ENCODE results near the gene POLR3GL.

GRCh38 chr1:145927916-145928643, 36.4 kb upstream of the POLR3GL start:
- TF ChIP-seq BACH2 (CRISPR knock-in tag; IDR thresholded peaks at IDR 0.05; ENCODE audit: borderline replicate concordance) (no peak), ZFP3 (CRISPR knock-in tag; IDR thresholded peaks at IDR 0.05) (no peak), OSR1 (CRISPR knock-in tag; IDR thresholded peaks at IDR 0.05) (no peak), TSHZ2 (CRISPR knock-in tag; IDR thresholded peaks at IDR 0.05) (no peak), RARB (CRISPR knock-in tag; IDR thresholded peaks at IDR 0.05) (no peak), ARNTL (CRISPR knock-in tag; IDR thresholded peaks at IDR 0.05; ENCODE audit: borderline replicate concordance, low read depth) (no peak), TOX (CRISPR knock-in tag; IDR thresholded peaks at IDR 0.05; ENCODE audit: borderline replicate concordance) (no peak)
- TF ChIP-seq, protein P1, sequence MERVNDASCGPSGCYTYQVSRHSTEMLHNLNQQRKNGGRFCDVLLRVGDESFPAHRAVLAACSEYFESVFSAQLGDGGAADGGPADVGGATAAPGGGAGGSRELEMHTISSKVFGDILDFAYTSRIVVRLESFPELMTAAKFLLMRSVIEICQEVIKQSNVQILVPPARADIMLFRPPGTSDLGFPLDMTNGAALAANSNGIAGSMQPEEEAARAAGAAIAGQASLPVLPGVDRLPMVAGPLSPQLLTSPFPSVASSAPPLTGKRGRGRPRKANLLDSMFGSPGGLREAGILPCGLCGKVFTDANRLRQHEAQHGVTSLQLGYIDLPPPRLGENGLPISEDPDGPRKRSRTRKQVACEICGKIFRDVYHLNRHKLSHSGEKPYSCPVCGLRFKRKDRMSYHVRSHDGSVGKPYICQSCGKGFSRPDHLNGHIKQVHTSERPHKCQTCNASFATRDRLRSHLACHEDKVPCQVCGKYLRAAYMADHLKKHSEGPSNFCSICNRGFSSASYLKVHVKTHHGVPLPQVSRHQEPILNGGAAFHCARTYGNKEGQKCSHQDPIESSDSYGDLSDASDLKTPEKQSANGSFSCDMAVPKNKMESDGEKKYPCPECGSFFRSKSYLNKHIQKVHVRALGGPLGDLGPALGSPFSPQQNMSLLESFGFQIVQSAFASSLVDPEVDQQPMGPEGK (CRISPR knock-in tag; IDR thresholded peaks at IDR 0.05; ENCODE audit: borderline replicate concordance): no peak

Measured in SK-N-SH treated with all-trans-retinoic acid at 6 μM for 48 hours (cell line).